ENCODE measurements around the gene ITGA7.

The ITGA7 gene

GRCh38 chr12:55659486-55660385, 48.0 kb downstream of the ITGA7 start:
- TF ChIP-seq TOX (CRISPR knock-in tag; IDR thresholded peaks at IDR 0.05; ENCODE audit: borderline replicate concordance), result no peak
- no peak for TF ChIP-seq CREB5 (CRISPR knock-in tag; IDR thresholded peaks at IDR 0.05; ENCODE audit: low read depth)
- no peak for TF ChIP-seq CSRNP3 (CRISPR knock-in tag; IDR thresholded peaks at IDR 0.05)
- no peak for TF ChIP-seq ZNF70 (CRISPR knock-in tag; IDR thresholded peaks at IDR 0.05)
- TF ChIP-seq ISL1 (CRISPR knock-in tag; IDR thresholded peaks at IDR 0.05), result no peak
- no peak for TF ChIP-seq POU6F1 (CRISPR knock-in tag; IDR thresholded peaks at IDR 0.05; ENCODE audit: borderline replicate concordance, low read depth)
- TF ChIP-seq OSR1 (CRISPR knock-in tag; IDR thresholded peaks at IDR 0.05), result no peak
- TF ChIP-seq ZC3H10 (CRISPR knock-in tag; IDR thresholded peaks at IDR 0.05), result no peak
- TF ChIP-seq BACH2 (CRISPR knock-in tag; IDR thresholded peaks at IDR 0.05; ENCODE audit: borderline replicate concordance), result no peak
- no peak for TF ChIP-seq ZNF565 (CRISPR knock-in tag; conservative IDR thresholded peaks at IDR 0.05; ENCODE audit: low read depth)
- no peak for TF ChIP-seq GLIS3 (CRISPR knock-in tag; IDR thresholded peaks at IDR 0.05)
- no peak for TF ChIP-seq CSDC2 (CRISPR knock-in tag; IDR thresholded peaks at IDR 0.05)
- no peak for TF ChIP-seq RARB (CRISPR knock-in tag; IDR thresholded peaks at IDR 0.05)
- no peak for TF ChIP-seq SNAI2 (CRISPR knock-in tag; IDR thresholded peaks at IDR 0.05)
- TF ChIP-seq ZFP3 (CRISPR knock-in tag; IDR thresholded peaks at IDR 0.05), result no peak
- TF ChIP-seq ZFP30 (CRISPR knock-in tag; IDR thresholded peaks at IDR 0.05), result no peak
- peak; percentile 79 for ATAC-seq

GRCh38 chr12:55658635-55659391, 48.9 kb downstream of the ITGA7 start:
- ATAC-seq, result no peak
- TF ChIP-seq ZC3H10 (CRISPR knock-in tag; IDR thresholded peaks at IDR 0.05), result no peak
- TF ChIP-seq ZFP3 (CRISPR knock-in tag; IDR thresholded peaks at IDR 0.05), result no peak
- TF ChIP-seq CSDC2 (CRISPR knock-in tag; IDR thresholded peaks at IDR 0.05), result no peak
- TF ChIP-seq RARB (CRISPR knock-in tag; IDR thresholded peaks at IDR 0.05), result no peak
- TF ChIP-seq ZNF8 (CRISPR knock-in tag; IDR thresholded peaks at IDR 0.05), result no peak
- no peak for TF ChIP-seq TSHZ2 (CRISPR knock-in tag; IDR thresholded peaks at IDR 0.05)
- no peak for TF ChIP-seq ESRRG (CRISPR knock-in tag; IDR thresholded peaks at IDR 0.05)
- no peak for TF ChIP-seq BACH2 (CRISPR knock-in tag; IDR thresholded peaks at IDR 0.05; ENCODE audit: borderline replicate concordance)
- TF ChIP-seq OSR1 (CRISPR knock-in tag; IDR thresholded peaks at IDR 0.05), result no peak
- no peak for TF ChIP-seq ZNF70 (CRISPR knock-in tag; IDR thresholded peaks at IDR 0.05)
- TF ChIP-seq GLIS3 (CRISPR knock-in tag; IDR thresholded peaks at IDR 0.05), result no peak
- TF ChIP-seq SNAI2 (CRISPR knock-in tag; IDR thresholded peaks at IDR 0.05), result no peak
- TF ChIP-seq ZFP30 (CRISPR knock-in tag; IDR thresholded peaks at IDR 0.05), result no peak
- TF ChIP-seq PATZ1 (CRISPR knock-in tag; IDR thresholded peaks at IDR 0.05; ENCODE audit: borderline replicate concordance), result no peak
- no peak for TF ChIP-seq POU6F1 (CRISPR knock-in tag; IDR thresholded peaks at IDR 0.05; ENCODE audit: borderline replicate concordance, low read depth)
- no peak for TF ChIP-seq TCF4 (CRISPR knock-in tag; IDR thresholded peaks at IDR 0.05; ENCODE audit: borderline replicate concordance)
- TF ChIP-seq PPARA (CRISPR knock-in tag; IDR thresholded peaks at IDR 0.05; ENCODE audit: borderline replicate concordance), result no peak

Data from SK-N-SH treated with all-trans-retinoic acid at 6 μM for 48 hours (cell line).